Ecto neural progenitor cell (in vitro differentiated cells): ENCODE results near the gene UQCRC2.
"Not testable (repeated sequence)": the region's sequence is repeated elsewhere in the genome, so short reads cannot be mapped to it uniquely, and the experiment has no call there.

Source experiments
- DNase-seq: peaks from one replicate; pipeline ENCODE4 v3.0.0-alpha.2; 2018; ENCODE audit warnings: low spot score

Gene UQCRC2

GRCh38 chr16:21952793-21953540 lies at the start of gene UQCRC2:
Gene UQCRC2 (plus strand): TSS chr16:21953361. CDS start chr16:21953424, 63 bp downstream.
- DNase-seq = peak; percentile 93

- DNase-seq = not testable (repeated sequence)
Measured at GRCh38 chr16:21932650-21933049, 20.5 kb upstream of the UQCRC2 start.

DNA sequence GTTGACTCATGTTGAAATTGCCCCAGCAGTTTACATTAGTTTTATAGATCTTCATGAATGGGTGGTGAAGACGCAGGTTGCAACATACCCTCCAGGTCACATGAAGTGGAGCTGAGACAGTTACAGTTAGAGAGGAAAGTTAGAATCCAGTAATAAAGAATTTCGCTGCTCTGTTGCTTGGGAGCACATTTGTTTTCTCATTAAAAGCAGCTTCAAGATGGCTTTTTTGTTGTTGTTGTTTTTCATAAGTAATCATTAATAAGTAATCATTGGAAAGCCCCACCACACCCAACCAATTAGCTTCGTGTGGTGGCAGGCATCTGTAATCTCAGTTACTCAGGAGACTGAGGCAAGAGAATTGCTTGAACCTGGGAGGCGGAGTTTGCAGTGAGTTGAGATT lies 19.8 kb upstream of the UQCRC2 start:
- DNase-seq = not testable (repeated sequence)

- DNase-seq = not testable (repeated sequence)
Measured at GRCh38 chr16:21933790-21934189, 19.4 kb upstream of the UQCRC2 start.

GRCh38 chr16:21936216-21936615 lies 16.9 kb upstream of the UQCRC2 start:
- DNase-seq = not testable (repeated sequence)

- no peak for DNase-seq
Measured at GRCh38 chr16:21937336-21937829, 15.8 kb upstream of the UQCRC2 start.

DNA sequence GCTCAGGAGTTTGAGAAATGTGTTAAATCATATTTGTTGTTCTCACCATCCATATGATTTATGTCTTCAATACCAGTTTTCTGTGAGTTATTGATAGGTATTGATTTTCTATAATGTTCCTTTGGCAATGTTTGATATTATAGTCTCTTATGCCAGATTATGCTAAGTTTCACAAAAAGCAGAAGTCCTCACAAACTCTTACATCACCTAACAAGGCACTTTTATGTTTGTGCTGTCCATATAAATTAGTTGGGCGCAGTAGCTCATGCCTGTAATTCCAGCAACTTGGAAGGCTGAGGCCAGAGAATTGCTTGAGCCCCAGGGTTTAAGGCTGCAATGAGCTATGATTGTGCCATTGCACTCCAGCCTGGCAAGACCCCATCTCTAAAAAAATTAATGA lies 12.6 kb upstream of the UQCRC2 start:
- no peak for DNase-seq

GRCh38 chr16:21943571-21943970 lies 9.6 kb upstream of the UQCRC2 start:
- DNase-seq = no peak

DNA sequence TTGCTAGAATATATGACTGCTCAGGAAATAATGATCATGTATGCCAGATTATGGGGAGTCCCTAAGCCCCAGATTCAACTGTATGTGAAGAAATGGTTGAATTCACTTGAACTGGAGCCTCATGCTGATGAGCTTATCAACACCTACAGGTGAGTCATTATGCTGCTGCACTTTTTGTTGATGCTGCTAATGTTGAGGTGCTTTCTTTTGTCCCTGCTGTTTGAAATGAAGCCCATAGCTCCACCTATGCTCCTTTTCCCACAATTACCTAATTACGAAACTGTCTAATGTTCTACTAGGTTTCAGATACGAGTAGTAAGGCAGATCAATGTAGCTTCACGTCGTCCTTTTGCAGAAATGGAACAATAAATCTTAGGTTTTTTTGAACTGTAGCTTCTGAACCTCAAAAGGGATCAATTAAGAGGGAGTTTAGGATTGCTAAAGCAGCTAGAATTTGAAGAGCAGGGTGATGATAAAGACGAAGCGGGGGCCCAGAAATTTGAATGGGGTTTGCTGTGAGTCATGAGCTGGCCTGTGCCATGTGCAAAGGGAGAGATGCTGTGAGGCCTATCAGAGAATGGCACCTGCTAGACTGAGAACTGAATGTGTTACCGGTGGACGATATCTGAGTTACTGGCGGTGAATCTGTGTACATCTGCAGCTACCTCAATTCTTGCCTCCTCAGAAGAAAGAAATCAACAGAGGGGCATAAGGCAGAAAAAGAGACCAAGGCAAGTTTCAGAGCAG lies 6.1 kb upstream of the UQCRC2 start:
- no peak for DNase-seq

DNA sequence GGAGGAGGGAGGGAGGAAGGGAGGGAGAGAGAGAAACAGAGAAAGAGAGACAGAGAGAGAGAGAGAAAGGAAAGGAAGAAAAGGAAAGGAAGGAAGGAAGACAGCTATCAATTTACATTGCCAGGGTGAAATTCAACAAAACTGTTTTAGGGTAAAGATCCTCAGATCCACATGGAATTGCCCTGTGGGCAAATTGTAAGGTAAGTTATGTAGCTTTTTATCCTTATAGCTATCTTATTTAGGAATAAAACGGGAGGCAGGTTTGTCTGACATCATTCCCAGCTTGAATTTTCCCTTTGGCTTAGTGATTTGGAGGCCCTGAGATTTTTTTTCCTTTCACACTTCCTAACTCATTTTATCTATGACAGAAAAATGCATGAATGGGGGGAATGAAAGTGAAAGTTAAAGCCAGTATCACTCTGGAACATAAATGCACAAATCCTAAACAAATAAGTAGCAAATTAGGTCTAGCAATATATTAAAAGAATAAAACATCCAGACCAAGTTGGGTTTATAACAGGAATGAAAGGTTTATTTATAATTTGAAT lies 3.4 kb upstream of the UQCRC2 start:
- no peak for DNase-seq

GRCh38 chr16:21950782-21951521 lies 2.2 kb upstream of the UQCRC2 start:
- DNase-seq = no peak

- peak; percentile 72 for DNase-seq
Measured at GRCh38 chr16:21952040-21952792, 945 bp upstream of the UQCRC2 start.

GRCh38 chr16:21953541-21953902 lies 361 bp downstream of the UQCRC2 start:
- no peak for DNase-seq

GRCh38 chr16:21957714-21958346 lies 4.7 kb downstream of the UQCRC2 start:
- DNase-seq = no peak

DNA sequence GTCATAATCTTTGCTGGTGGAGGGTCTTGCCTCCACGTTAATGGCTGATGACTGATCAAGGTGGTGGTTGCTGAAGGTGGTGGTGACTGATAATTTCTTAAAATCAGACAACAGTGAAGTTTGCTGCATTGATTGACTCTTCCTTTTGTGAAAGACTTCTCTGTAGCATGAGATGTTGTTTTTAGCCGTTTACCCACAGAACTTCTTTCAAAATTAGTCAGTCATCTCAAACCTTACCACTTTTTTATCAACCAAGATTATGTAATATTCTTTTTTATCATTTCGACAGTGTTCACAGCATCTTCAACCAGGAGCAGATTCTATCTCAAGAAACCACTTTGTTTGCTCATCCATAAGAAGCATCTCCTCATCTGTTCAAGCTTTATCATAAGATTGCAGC lies 5.9 kb downstream of the UQCRC2 start:
- no peak for DNase-seq

DNA sequence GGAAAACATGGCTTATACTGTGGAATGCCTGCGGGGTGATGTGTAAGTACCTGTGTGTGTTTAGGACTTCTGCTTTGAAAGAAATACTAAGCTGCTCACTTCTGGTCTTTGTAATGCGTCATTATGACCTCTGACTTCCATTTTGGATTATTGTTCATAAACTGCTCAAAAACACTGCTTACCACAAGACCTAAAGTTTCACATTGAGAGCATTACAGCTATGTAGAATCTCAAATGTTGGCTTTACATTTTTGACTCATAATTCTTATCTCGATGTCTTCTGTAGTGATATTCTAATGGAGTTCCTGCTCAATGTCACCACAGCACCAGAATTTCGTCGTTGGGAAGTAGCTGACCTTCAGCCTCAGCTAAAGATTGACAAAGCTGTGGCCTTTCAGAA lies 9.3 kb downstream of the UQCRC2 start:
- DNase-seq = no peak

DNA sequence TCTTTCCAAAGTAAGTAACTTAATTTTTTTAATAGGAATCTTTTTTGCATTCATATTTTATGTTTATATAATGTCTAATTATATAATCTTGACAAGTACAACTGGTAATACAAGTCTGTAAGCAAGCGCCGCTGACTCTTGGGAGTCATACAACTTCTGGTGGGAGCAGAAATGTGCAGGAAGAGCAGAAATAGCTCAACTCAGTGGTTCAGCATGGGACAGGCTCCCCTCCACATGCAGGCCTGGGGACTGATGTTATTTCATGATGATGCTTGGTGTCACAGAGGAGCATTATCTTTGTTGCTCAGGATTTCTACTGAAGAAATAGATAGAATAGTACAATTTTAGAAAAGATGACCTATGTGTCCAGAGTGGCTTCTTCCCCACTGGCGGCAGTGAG lies 10.7 kb downstream of the UQCRC2 start:
- no peak for DNase-seq

GRCh38 chr16:21964353-21964752 lies 11.2 kb downstream of the UQCRC2 start:
- no peak for DNase-seq

DNA sequence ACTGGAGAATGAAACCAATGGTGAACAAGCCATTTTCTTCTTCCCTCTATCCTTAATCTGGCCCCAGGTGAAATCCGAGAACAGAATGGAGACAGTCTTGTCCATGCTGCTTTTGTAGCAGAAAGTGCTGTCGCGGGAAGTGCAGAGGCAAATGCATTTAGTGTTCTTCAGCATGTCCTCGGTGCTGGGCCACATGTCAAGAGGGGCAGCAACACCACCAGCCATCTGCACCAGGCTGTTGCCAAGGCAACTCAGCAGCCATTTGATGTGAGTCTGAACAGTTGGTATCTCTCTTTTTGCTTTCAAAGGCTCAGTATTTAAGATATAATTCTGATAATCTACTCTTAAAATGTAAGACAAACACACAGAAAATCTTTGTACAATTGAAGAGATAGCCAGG lies 18.7 kb downstream of the UQCRC2 start:
- DNase-seq = no peak

GRCh38 chr16:21973945-21974344 lies 20.8 kb downstream of the UQCRC2 start:
- DNase-seq = no peak

- no peak for DNase-seq
Measured at GRCh38 chr16:21980032-21980431, 26.9 kb downstream of the UQCRC2 start.
